ENCODE data around the gene SLC35B2. TPM values are rescaled to one million over a fixed set of nuclear protein-coding genes. Genes with fewer than 3 reads are reported as not detected.

SLC35B2 gene
- total and polyA plus RNA-seq, 9 of the 15 experiments (the other 6 are each of a cell fraction or from before 2014, with no cell fraction given): 14.5 to 59.1 (median 47.1) TPM

DNA sequence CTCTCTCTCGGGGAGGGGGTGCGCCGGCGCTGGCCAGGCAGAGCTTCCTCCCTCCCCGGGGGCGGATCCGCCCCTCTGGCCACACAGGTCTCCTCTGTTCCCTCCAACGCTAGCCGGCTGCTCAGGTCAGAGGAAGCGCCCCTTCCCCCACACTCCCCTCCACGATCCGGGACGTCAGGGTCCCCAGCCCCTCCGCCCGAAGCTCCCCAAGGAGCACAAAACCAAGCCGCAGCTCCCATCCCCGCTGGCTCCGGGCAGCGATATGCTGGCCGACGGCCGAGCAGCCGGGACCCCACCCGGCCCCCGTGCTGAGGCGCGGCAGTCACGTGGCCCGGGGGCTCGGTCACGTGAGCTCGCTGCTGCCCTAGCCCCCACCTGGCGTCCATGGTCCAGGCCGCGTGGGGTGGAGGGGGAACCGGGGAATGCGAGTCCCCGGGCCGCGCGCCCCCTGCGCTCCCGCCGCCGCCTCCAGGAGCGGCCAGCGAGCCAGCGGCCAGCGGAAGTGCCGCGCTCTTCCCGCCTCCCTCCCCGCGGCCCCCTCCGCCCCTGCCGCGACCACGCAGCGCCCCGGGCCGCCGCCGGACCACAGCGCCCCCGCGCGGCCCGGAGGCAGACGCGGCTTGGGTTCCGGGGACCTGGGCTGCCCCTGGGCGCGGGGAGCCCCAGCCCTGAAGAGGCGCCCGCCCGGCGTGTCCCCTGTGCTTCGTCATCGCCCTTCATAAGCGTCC, at the start of gene SLC35B2 (continued):
- peak in 1 of 2 experiments; percentile 80; a peak in 2 of 4 replicates for TF ChIP-seq ZMIZ1 (IDR thresholded peaks at IDR 0.05; ENCODE audit: low read depth in 2 of 2, low read length in 2 of 2)
- TF ChIP-seq ZNF696 (CRISPR knock-in tag; conservative IDR thresholded peaks at IDR 0.05): no peak
- TF ChIP-seq HSF4 (CRISPR knock-in tag; IDR thresholded peaks at IDR 0.05; ENCODE audit: borderline replicate concordance): no peak
- peak; percentile 65 for TF ChIP-seq SMARCE1 (IDR thresholded peaks at IDR 0.05)
- TF ChIP-seq, protein P1, sequence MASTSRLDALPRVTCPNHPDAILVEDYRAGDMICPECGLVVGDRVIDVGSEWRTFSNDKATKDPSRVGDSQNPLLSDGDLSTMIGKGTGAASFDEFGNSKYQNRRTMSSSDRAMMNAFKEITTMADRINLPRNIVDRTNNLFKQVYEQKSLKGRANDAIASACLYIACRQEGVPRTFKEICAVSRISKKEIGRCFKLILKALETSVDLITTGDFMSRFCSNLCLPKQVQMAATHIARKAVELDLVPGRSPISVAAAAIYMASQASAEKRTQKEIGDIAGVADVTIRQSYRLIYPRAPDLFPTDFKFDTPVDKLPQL (IDR thresholded peaks at IDR 0.05; ENCODE audit: extremely low read depth, insufficient read length): no peak
- TF ChIP-seq NEUROD1 (IDR thresholded peaks at IDR 0.05; ENCODE audit: borderline replicate concordance, low read depth, low read length, partially characterized antibody): peak; percentile 49
- no peak for TF ChIP-seq CEBPZ (IDR thresholded peaks at IDR 0.05; ENCODE audit: borderline replicate concordance, low read depth, low read length)
- TF ChIP-seq CHD1 (IDR thresholded peaks at IDR 0.05; ENCODE audit: low read length): no peak
- TF ChIP-seq TAF15 (IDR thresholded peaks at IDR 0.05; ENCODE audit: low read depth, low read length): no peak
- TF ChIP-seq RAD21 (CRISPR knock-in tag; conservative IDR thresholded peaks at IDR 0.05 in 1 of 2, IDR thresholded peaks at IDR 0.05 in 1 of 2): peak in 1 of 2 experiments; percentile 57; a peak in 3 of 4 replicates
- 0 out of 2 replicates have a peak, but pooled peaks have one; percentile 44 for TF ChIP-seq RBM14 (IDR thresholded peaks at IDR 0.05; ENCODE audit: borderline replicate concordance, insufficient read depth, low read depth, low read length)
- TF ChIP-seq THAP7 (CRISPR knock-in tag; IDR thresholded peaks at IDR 0.05): no peak
- TF ChIP-seq, protein P2, sequence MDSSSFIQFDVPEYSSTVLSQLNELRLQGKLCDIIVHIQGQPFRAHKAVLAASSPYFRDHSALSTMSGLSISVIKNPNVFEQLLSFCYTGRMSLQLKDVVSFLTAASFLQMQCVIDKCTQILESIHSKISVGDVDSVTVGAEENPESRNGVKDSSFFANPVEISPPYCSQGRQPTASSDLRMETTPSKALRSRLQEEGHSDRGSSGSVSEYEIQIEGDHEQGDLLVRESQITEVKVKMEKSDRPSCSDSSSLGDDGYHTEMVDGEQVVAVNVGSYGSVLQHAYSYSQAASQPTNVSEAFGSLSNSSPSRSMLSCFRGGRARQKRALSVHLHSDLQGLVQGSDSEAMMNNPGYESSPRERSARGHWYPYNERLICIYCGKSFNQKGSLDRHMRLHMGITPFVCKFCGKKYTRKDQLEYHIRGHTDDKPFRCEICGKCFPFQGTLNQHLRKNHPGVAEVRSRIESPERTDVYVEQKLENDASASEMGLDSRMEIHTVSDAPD (CRISPR knock-in tag; IDR thresholded peaks at IDR 0.05): no peak
- TF ChIP-seq RFX7 (CRISPR knock-in tag; IDR thresholded peaks at IDR 0.05): no peak
- TF ChIP-seq TCF15 (CRISPR knock-in tag; IDR thresholded peaks at IDR 0.05): no peak

Data from K562 (cell line).